ENCODE results near the gene P2RY2.

GRCh38 chr11:73266646-73267020 is 48.6 kb downstream of the P2RY2 start:
- TF ChIP-seq, protein P1, sequence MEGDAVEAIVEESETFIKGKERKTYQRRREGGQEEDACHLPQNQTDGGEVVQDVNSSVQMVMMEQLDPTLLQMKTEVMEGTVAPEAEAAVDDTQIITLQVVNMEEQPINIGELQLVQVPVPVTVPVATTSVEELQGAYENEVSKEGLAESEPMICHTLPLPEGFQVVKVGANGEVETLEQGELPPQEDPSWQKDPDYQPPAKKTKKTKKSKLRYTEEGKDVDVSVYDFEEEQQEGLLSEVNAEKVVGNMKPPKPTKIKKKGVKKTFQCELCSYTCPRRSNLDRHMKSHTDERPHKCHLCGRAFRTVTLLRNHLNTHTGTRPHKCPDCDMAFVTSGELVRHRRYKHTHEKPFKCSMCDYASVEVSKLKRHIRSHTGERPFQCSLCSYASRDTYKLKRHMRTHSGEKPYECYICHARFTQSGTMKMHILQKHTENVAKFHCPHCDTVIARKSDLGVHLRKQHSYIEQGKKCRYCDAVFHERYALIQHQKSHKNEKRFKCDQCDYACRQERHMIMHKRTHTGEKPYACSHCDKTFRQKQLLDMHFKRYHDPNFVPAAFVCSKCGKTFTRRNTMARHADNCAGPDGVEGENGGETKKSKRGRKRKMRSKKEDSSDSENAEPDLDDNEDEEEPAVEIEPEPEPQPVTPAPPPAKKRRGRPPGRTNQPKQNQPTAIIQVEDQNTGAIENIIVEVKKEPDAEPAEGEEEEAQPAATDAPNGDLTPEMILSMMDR (IDR thresholded peaks at IDR 0.05) = no peak
- TF ChIP-seq POLR2A (IDR thresholded peaks at IDR 0.05) (no peak), POLR2AphosphoS5 (IDR thresholded peaks at IDR 0.05) (no peak)
